Testis (tissue), 2 donors: ENCODE data around the gene PRR18.

Source experiments
- CTCF ChIP-seq, 3 experiments: fragments of 450-650 bp in 2 of 3; fragments of 200-600 bp in 1 of 3; sonication (generic) in 1 of 3; IDR thresholded peaks; one replicate each; pipeline ENCODE4 v1.5.1; 2016 to 2019; ENCODE audit warnings: antibody characterized with exemption in 3 of 3, mild to moderate bottlenecking in 2 of 3, moderate library complexity in 1 of 3
- POLR2A ChIP-seq: fragments of 450-650 bp; IDR thresholded peaks from one replicate; pipeline ENCODE4 v1.6.1; 2017; ENCODE audit warnings: antibody characterized with exemption, mild to moderate bottlenecking, moderate library complexity

DNA sequence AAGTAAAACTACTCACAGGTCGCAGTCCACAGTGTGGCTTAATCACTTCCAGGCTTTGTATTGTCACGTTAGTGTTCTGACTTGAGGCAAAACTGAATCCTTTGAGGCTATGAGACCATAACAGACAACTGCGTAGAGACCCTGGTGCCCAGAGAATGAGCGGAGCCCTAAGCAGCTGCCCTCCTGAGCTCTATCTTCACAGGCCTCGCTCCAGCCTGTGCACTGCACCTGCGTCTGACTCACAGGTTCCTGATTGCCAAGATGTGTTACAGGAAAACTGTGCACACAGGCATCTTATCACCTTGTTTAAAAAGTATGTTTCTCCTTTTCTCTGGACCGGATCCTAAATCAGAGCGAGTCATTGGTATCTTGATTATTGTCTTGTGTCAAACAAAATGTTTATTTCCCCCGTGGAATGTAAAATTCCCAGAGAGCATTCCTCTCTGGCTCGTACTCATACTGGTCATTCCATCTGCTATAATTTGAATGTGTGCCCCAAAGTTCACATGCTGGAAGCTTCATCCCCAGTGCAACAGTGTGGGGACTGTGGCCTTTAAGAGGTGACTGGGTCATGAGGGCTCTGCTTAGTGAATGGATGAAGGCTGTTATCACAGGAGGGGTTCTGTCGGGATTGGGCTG, 25.7 kb downstream of the PRR18 start:
- no peak for TF ChIP-seq POLR2A
- TF ChIP-seq CTCF (IDR thresholded peaks at IDR 0.05), result no peak
